ENCODE data around the gene CLSTN2. TPM values are rescaled to one million over a fixed set of nuclear protein-coding genes. Genes with fewer than 3 reads are reported as not detected.

Gene CLSTN2
- total and polyA plus RNA-seq, 2 experiments from 2014 or later = 23.0 to 27.0 TPM

GRCh38 chr3:140051019-140051957, 116.3 kb downstream of the CLSTN2 start:
- Histone ChIP-seq H3K27me3 (no peaks in the 10 kb centered on the region), H3K9me3 (ENCODE audit: low read depth) (no peaks in the 10 kb centered on the region), H4K20me1 (ENCODE audit: insufficient read depth, poor library complexity, severe bottlenecking) (no peaks in the 10 kb centered on the region), H3K4me3 (no peak overlapping the region), H3K4me1 (ENCODE audit: insufficient read depth) (peaks cover 4% of the 10 kb centered on the region), H3K9me2 (replicated peaks; ENCODE audit: insufficient read depth) (no peaks in the 10 kb centered on the region), H3K79me2 (no peaks in the 10 kb centered on the region), H2AFZ (no peak overlapping the region), H3K36me3 (replicated peaks; ENCODE audit: insufficient read depth, low read depth) (no peaks in the 10 kb centered on the region), H3K4me2 (no peak overlapping the region), H3K27ac (no peak overlapping the region)
- no peak for DNase-seq (ENCODE audit: low spot score)
- WGBS (ENCODE audit: low lambda C conversion rate, missing lambda C conversion rate) = 65% methylated on average over 12 of the region's 12 CpGs
- no peak for TF ChIP-seq EZH2phosphoT487 (IDR thresholded peaks at IDR 0.05; ENCODE audit: low read depth, severe bottlenecking, unreplicated experiment)
- TF ChIP-seq EZH2 (IDR thresholded peaks at IDR 0.05; ENCODE audit: borderline replicate concordance) = no peak
- TF ChIP-seq, protein P1, sequence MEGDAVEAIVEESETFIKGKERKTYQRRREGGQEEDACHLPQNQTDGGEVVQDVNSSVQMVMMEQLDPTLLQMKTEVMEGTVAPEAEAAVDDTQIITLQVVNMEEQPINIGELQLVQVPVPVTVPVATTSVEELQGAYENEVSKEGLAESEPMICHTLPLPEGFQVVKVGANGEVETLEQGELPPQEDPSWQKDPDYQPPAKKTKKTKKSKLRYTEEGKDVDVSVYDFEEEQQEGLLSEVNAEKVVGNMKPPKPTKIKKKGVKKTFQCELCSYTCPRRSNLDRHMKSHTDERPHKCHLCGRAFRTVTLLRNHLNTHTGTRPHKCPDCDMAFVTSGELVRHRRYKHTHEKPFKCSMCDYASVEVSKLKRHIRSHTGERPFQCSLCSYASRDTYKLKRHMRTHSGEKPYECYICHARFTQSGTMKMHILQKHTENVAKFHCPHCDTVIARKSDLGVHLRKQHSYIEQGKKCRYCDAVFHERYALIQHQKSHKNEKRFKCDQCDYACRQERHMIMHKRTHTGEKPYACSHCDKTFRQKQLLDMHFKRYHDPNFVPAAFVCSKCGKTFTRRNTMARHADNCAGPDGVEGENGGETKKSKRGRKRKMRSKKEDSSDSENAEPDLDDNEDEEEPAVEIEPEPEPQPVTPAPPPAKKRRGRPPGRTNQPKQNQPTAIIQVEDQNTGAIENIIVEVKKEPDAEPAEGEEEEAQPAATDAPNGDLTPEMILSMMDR (IDR thresholded peaks at IDR 0.05; ENCODE audit: poor library complexity) = peak; percentile 13

GRCh38 chr3:140052771-140053702, 118.1 kb downstream of the CLSTN2 start:
- no peak for TF ChIP-seq EZH2phosphoT487 (IDR thresholded peaks at IDR 0.05; ENCODE audit: low read depth, severe bottlenecking, unreplicated experiment)
- H3K36me3 ChIP-seq (replicated peaks; ENCODE audit: insufficient read depth, low read depth) = no peaks in the 10 kb centered on the region
- no peaks in the 10 kb centered on the region for H3K27me3 ChIP-seq
- peaks cover 4% of the 10 kb centered on the region for H3K4me1 ChIP-seq (ENCODE audit: insufficient read depth)
- no peaks in the 10 kb centered on the region for H3K9me2 ChIP-seq (replicated peaks; ENCODE audit: insufficient read depth)
- H3K79me2 ChIP-seq = no peaks in the 10 kb centered on the region
- peak; percentile 47 for DNase-seq (ENCODE audit: low spot score)
- H3K4me2 ChIP-seq = no peak overlapping the region
- H2AFZ ChIP-seq = no peak overlapping the region
- H4K20me1 ChIP-seq (ENCODE audit: insufficient read depth, poor library complexity, severe bottlenecking) = no peaks in the 10 kb centered on the region
- no peaks in the 10 kb centered on the region for H3K9me3 ChIP-seq (ENCODE audit: low read depth)
- no peak overlapping the region for H3K27ac ChIP-seq
- no peak overlapping the region for H3K4me3 ChIP-seq
- 50% methylated on average over 11 of the region's 11 CpGs for WGBS (ENCODE audit: low lambda C conversion rate, missing lambda C conversion rate)

DNA sequence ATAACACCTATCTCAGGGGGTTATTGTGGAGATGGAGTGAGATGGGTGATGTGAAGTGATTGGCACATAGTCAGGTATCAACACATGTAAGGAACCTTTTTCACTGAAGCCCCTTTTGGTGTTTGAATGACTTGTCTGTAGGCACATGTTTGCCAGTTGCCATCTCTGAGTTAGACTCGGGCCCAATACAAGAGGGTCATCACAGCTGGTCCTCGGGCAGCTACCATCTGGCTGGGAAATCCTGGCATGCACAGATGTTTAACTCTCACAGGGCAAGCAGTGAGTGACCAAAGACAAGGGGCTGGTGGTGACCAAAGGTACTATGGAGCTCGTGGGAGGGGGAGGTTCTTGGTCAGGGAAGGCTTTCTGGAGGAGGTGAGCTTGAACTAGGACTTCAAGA, 118.8 kb downstream of the CLSTN2 start:
- H3K9me2 ChIP-seq (replicated peaks; ENCODE audit: insufficient read depth) = no peaks in the 10 kb centered on the region
- TF ChIP-seq, protein P1 (IDR thresholded peaks at IDR 0.05; ENCODE audit: poor library complexity) = no peak
- TF ChIP-seq EZH2phosphoT487 (IDR thresholded peaks at IDR 0.05; ENCODE audit: low read depth, severe bottlenecking, unreplicated experiment) = no peak
- no peak for TF ChIP-seq EZH2 (IDR thresholded peaks at IDR 0.05; ENCODE audit: borderline replicate concordance)
- no peak overlapping the region for H3K27ac ChIP-seq

More for the DNA sequence above, 118.8 kb downstream of the CLSTN2 start:
- H3K4me3 ChIP-seq = no peak overlapping the region
- 91% methylated on average over 3 of the region's 3 CpGs for WGBS (ENCODE audit: low lambda C conversion rate, missing lambda C conversion rate)
- no peaks in the 10 kb centered on the region for H3K27me3 ChIP-seq
- peaks cover 4% of the 10 kb centered on the region for H3K4me1 ChIP-seq (ENCODE audit: insufficient read depth)
- no peaks in the 10 kb centered on the region for H4K20me1 ChIP-seq (ENCODE audit: insufficient read depth, poor library complexity, severe bottlenecking)
- H3K4me2 ChIP-seq = no peak overlapping the region
- H3K79me2 ChIP-seq = no peaks in the 10 kb centered on the region
- H2AFZ ChIP-seq = no peak overlapping the region
- H3K36me3 ChIP-seq (replicated peaks; ENCODE audit: insufficient read depth, low read depth) = no peaks in the 10 kb centered on the region
- no peak for DNase-seq (ENCODE audit: low spot score)
- H3K9me3 ChIP-seq (ENCODE audit: low read depth) = no peaks in the 10 kb centered on the region

Measured in hepatocyte (in vitro differentiated cells).